Measurements from ENCODE around the gene GSG1L.

DNA sequence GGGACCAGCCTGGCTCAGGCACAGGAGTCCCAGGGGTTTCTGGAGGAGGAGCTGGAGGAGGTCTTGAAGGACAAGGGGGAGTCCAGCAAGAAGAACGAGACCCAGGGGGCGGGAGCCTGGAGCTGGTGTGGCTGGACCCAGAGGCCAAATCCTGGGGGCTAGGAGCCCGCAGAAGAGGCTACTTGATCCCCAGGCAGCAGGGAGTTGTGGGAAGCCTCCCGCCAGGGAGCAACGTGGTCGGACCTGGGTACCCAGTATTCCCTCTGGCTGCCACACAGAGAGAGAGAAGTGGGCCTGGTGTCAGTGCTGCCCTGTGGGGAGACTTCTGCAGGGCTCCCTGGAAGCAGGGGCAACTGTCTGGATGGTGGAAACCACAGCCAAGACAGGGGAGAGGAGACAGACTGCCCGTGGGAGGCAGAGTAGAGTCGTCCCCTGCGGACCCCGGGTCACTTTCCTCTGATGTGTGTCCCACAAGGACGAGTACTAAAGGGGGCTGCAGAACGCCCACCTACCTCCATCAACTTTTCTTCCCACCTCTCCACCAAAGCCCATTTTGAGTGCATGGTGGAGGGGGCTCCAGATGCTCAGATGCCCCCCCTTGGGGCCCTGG, 160.4 kb downstream of the GSG1L start:
- TF ChIP-seq POLR2A (IDR thresholded peaks at IDR 0.05; ENCODE audit: low read length) (no peak), GATA1 (IDR thresholded peaks at IDR 0.05; ENCODE audit: low read depth, low read length) (no peak)

All from erythroblast (primary cell).